OCI-LY7 (cell line): ENCODE results near the gene MCM7.

Source experiments
- EZH2phosphoT487 ChIP-seq: fragments of 200-600 bp; sonication (generic); IDR thresholded peaks from 2 replicates; pipeline ENCODE4 v1.6.1; 2018; ENCODE audit warnings: low read depth, borderline replicate concordance, mild to moderate bottlenecking, mixed run types, antibody characterized with exemption, low read length, moderate library complexity, mixed read lengths
- TF ChIP-seq, protein P1 (sequence below): fragments of 200-600 bp; sonication (generic); conservative IDR thresholded peaks from 2 replicates; pipeline ENCODE4 v1.5.1; 2014; ENCODE audit warnings: mild to moderate bottlenecking, antibody characterized with exemption, low read length, moderate library complexity, mixed read lengths

DNA sequence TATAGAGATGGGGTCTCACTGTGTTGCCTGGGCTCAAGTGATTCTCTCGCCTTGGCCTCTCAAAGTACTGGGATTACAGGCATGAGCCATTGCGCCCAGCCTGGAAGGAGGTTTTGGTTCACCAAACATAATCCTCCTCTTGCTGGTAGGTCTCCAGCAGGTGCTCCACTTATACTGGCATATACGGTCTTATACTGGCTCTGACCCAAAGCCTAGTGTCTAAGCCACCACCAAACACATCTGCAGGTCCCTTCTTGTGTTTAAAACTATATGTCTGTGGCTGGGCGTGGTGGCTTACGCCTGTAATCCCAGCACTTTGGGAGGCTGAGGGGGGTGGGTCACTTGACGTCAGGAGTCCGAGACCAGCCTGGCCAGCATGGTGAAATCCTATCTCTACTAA is 30.9 kb upstream of the MCM7 start:
- TF ChIP-seq, protein P1, sequence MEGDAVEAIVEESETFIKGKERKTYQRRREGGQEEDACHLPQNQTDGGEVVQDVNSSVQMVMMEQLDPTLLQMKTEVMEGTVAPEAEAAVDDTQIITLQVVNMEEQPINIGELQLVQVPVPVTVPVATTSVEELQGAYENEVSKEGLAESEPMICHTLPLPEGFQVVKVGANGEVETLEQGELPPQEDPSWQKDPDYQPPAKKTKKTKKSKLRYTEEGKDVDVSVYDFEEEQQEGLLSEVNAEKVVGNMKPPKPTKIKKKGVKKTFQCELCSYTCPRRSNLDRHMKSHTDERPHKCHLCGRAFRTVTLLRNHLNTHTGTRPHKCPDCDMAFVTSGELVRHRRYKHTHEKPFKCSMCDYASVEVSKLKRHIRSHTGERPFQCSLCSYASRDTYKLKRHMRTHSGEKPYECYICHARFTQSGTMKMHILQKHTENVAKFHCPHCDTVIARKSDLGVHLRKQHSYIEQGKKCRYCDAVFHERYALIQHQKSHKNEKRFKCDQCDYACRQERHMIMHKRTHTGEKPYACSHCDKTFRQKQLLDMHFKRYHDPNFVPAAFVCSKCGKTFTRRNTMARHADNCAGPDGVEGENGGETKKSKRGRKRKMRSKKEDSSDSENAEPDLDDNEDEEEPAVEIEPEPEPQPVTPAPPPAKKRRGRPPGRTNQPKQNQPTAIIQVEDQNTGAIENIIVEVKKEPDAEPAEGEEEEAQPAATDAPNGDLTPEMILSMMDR: no peak
- no peak for TF ChIP-seq EZH2phosphoT487
